ENCODE measurements around the gene BROX. TPM values are rescaled to one million over a fixed set of nuclear protein-coding genes. Genes with fewer than 3 reads are reported as not detected.

The BROX gene
- total RNA-seq, 1 experiment from 2014 or later: 49.8 TPM

GRCh38 chr1:222730866-222731265, 18.5 kb downstream of the BROX start:
- TF ChIP-seq TCF7L2 (IDR thresholded peaks at IDR 0.05; ENCODE audit: low read depth, low read length) (no peak), SIN3A (IDR thresholded peaks at IDR 0.05; ENCODE audit: borderline replicate concordance, insufficient read depth, low read depth, low read length) (no peak), POLR2AphosphoS5 (IDR thresholded peaks at IDR 0.05; ENCODE audit: low read depth, low read length) (no peak), CTCF (IDR thresholded peaks at IDR 0.05) (no peak), REST (IDR thresholded peaks at IDR 0.05; ENCODE audit: insufficient read depth in 1 of 2, low read depth in 2 of 2, low read length in 1 of 2) (no peak)
- no peaks in the 10 kb centered on the region for H3K4me1 ChIP-seq (ENCODE audit: control insufficient read depth, insufficient read depth, low read length)
- H3K36me3 ChIP-seq (ENCODE audit: control insufficient read depth, insufficient read depth, low read length): peaks cover 69% of the 10 kb centered on the region
- in situ Hi-C loops (cut with HindIII; ENCODE audit: low pct_unique_long_range_greater_than_20kb, low sequenced_read_pairs) (loop anchor here (25.0 kb wide), 1 partner anchor 356 kb away; no protein-coding TSS in a partner anchor), intact Hi-C loops (cut with micrococcal nuclease; ENCODE audit: unreplicated experiment) (no loop called here)
- no peak for ATAC-seq
- H3K9me3 ChIP-seq (ENCODE audit: control insufficient read depth, insufficient read depth, low read depth, low read length): no peaks in the 10 kb centered on the region
- POLR2A ChIA-PET: no interaction called here
- no peak overlapping the region for H3K27ac ChIP-seq (ENCODE audit: low read length)
- BruUV-seq (replicated peaks): no TSS peak
- H3K27me3 ChIP-seq (ENCODE audit: control insufficient read depth, insufficient read depth, low read length): no peaks in the 10 kb centered on the region
- CTCF ChIA-PET: no interaction called here
- H3K4me3 ChIP-seq (ENCODE audit: low read depth in 2 of 2, low read length in 2 of 2): no peak overlapping the region
- DNase-seq (ENCODE audit: low read depth, low spot score): no peak

GRCh38 chr1:222732216-222733159, 20.1 kb downstream of the BROX start:
- Histone ChIP-seq H3K36me3 (ENCODE audit: control insufficient read depth, insufficient read depth, low read length) (peaks cover 59% of the 10 kb centered on the region), H3K27me3 (ENCODE audit: control insufficient read depth, insufficient read depth, low read length) (no peaks in the 10 kb centered on the region), H3K4me3 (ENCODE audit: low read depth in 2 of 2, low read length in 2 of 2) (no peak overlapping the region), H3K4me1 (ENCODE audit: control insufficient read depth, insufficient read depth, low read length) (no peaks in the 10 kb centered on the region; the same call in 1 of the 2 replicates), H3K27ac (ENCODE audit: low read length) (no peak overlapping the region), H3K9me3 (ENCODE audit: control insufficient read depth, insufficient read depth, low read depth, low read length) (no peaks in the 10 kb centered on the region)
- ChIA-PET POLR2A (interaction anchor here (0.6 kb wide), 1 partner anchor 9 kb away, joined by 4 read pairs; no protein-coding TSS in a partner anchor), CTCF (interaction anchor here (0.6 kb wide), 1 partner anchor 1766 kb away, joined by 3 read pairs; no protein-coding TSS in a partner anchor)
- BruUV-seq (replicated peaks): no TSS peak
- TF ChIP-seq POLR2AphosphoS5 (IDR thresholded peaks at IDR 0.05; ENCODE audit: low read depth, low read length) (no peak), SIN3A (IDR thresholded peaks at IDR 0.05; ENCODE audit: borderline replicate concordance, insufficient read depth, low read depth, low read length) (no peak), TCF7L2 (IDR thresholded peaks at IDR 0.05; ENCODE audit: low read depth, low read length) (no peak), REST (IDR thresholded peaks at IDR 0.05; ENCODE audit: insufficient read depth in 1 of 2, low read depth in 2 of 2, low read length in 1 of 2) (no peak), CTCF (IDR thresholded peaks at IDR 0.05) (no peak)
- intact Hi-C loops (cut with micrococcal nuclease; ENCODE audit: unreplicated experiment) (no loop called here), in situ Hi-C loops (cut with HindIII; ENCODE audit: low pct_unique_long_range_greater_than_20kb, low sequenced_read_pairs) (loop anchor here (25.0 kb wide), 1 partner anchor 355 kb away; no protein-coding TSS in a partner anchor)
- DNase-seq (ENCODE audit: low read depth, low spot score) (no peak), ATAC-seq (no peak)
